Medulla oblongata (tissue), 1 donor: Measurements from ENCODE around the gene MRPL9.

Experiments
- DNase-seq: peaks from one replicate; pipeline ENCODE4 v3.0.0-alpha.2; 2015; ENCODE audit errors: extremely low spot score

MRPL9 gene

DNA sequence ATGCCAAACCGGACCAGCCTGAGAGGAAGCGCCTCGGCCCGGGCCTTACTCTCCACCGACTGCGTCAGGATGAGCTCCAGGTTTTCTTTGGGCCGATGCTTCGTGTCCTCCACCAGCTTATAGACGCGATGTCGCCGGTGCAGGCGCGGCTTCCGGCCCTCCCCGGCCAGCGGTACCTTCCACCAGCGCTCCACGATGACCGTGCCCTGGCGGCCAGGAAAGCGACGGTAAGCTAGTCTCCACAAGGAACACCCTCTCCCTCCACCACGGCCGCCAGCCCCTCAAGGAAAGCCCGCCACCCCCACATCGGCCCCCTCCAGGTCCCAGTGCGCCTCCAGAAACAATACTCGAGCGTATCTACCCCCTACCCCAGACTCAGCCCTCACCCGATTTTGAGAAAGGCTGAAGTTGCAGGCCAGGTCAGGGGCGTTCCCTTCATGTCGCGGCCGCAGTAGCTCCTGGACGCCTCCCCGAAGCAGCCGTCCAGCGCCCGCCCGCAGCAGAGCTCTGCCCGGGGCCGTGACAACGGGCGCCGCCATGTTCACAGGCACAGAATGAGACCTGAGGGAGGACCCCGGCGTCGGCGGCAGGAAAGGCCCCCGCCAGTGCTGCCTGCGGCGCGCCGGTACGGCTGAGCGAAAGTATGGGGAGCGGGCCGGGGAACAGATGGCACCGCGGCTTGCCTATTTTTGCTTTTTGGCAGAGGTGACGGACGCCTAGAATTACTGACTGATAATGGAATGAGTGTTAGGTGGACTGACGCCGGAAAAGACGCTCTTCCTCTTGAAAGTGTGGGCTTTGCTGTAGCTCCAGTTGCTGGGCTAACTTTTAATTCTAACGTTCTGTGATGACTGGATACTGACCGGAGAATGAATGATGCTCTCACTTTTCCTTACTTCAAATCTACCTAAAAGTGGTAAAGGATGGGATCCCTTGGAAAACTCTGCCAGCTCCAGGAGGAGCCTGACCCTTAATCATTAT lies at the start of gene MRPL9:
Gene MRPL9 (minus strand): TSS at position 556 of the 981 bp plus-strand sequence. CDS start 17 bp downstream, at position 539.
- DNase-seq: peak; percentile 72

DNA sequence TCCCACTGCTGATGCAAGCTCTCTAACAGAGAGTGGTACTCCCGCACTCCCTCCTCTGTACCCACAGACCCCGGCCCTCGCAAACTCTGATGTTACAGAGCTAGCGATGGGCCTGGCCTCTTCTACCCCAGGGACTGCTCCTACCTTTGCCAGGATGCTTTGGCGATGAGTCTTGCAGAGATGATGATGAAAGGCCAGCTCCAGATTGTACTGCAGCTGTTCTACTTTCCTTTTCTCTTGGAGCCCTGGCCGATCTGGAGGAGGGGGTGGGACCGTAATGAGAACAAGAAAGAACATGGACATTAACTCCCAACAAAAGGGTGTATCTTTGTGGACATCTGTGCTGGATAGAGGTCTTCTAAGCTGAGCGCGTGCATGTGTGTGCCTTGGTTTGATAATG lies 47.9 kb upstream of the MRPL9 start:
- DNase-seq: no peak

DNA sequence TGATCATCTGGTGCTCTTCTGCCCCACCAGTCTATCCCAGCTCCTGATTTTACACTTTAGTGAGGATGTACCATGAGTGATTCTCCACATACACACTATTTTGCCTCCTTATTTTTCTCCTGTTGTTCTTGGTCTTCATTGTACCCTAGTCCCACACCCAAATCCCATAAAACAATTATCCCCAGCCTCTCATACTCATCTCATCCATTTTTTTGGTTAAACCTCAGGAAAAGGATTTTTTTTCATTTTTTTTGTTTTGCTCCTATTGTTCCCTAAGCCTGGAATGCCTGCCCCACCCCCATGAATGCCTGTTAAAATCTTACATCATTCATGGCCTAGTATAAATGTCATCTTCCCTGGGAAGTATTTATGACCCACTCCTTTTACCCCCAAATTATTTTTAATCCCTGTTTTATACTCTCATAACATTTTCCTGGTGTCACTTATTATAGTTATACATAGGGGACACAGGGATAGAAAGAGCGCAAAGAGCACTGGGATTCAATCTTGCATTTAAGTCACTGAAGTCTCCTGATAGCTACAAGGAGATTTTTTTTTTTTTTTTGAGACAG lies 46.8 kb upstream of the MRPL9 start:
- no peak for DNase-seq

DNA sequence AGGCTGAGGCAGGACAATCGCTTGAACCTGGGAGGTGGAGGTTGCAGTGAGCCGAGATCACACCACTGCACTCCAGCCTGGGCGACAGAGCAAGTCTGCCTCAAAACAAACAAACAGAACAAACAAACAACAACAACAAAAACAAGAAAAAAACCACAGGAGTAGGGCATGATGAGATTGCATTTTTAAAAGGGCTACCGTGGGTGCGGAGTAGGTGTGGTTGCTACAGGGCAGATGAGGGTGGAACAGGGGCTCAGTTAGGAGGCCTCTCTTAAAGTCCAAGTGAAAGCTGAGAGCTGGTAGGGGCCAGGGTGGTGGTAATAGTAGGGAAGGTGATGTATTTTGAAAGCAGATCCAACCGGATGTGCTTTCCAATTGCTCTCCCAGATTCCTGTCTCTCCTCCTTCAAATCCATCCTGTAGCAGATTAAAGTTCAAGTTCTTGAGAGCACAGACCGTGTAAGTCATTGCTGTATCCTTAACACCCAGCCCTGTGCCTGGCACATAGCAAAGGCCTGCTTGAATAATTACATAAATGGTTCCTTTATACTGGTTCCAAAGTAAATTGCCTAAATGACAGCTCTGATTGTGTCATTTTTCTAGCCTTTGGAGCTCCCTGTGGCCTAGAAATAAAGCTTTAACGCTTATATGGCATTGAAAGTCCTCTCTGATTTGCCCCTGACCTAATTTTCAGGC lies 46.1 kb upstream of the MRPL9 start:
- DNase-seq: peak; percentile 49

DNA sequence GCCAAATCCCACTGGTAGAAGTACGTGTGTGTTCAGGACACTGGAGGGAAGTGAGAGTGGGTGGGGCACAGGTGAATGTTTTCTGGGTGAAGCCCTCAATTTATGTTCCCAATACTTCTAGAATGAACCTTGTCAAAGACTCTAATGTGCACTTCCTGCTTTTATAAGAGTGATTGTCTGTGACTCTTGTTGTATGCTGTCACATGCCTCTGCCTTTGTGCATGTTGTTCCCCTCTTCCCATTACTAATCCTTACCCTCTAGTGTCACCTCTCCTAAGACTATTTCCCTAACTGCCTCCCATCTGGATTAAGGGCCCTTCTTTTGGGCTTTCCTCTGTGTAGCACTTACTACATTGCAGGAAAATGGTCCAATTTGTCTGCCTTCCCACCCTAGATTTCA lies 44.5 kb upstream of the MRPL9 start:
- DNase-seq: no peak

DNA sequence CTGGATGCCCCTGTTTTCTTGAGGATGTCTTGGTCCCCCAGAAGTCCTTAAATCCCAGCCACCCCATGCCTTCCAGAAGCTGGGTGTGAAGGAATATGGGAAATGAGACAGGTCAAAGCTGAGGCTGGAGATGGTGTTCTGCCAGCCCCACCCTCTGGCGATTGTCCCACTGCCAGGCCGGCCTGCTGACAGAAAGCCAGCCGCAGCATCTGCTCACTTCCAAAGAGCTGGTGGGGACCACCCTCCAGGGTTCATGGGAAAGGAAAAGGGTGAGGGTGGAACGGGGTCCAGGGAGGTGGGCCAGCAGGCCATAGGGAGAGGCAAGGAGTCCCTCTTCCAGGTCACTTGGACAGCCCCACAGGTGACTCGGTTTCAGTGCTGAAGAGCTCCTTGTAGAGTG lies 43.8 kb upstream of the MRPL9 start:
- no peak for DNase-seq

DNA sequence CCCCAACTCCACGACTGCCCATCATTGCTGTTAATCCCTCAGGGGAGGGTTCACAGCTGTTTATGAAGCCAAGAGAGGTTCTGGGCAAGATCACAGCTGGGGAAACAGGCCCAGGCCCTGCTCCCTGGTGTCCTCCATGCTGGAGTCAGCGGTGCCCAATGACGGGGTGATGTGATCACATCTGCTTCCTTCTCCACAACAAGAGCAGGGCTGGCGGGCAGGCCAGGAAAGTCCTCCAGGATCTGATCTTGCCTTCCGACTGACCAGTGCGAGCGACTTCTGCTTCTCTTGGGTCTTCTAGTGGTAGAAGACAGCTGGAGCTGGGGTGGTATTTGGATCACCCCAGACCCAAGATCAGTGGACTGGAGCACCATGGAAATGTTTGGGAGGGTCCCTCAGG lies 42.9 kb upstream of the MRPL9 start:
- no peak for DNase-seq

DNA sequence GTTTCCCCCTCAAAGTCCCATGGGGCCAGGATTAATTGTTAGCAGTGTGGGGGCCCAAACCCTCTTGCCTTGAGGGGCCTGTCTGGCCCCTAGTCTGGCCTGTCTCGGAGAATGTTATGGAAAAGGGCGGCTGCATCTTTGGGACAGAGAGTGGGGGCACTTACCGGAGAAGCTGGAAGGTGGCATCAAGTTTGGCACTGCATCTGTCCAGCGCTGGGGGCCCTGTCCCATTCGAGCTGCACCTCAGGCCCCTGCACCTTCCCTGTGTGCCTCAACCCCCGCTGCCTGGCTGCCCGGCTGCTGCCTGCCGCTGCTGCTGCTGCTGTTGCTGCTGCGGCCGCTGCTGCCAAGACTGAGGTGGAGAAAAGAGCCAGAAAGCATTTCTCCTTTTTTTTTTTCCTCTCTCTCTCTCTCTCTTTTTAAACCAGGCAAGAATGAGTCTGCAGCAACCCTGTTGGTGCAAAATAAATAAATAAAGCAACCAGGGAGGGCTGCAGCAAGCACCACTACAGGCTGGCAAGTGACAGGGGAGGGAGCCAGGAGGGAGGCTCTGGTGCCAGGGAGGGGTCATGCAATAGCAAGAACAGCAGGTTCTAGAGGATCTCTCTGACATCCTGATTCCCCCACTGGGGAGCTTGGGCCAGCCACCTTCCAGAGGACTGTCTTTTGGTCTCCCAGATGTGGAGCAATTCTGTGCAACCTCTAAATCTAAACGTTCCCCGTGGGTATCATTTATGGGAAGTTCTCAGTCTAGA lies 41.9 kb upstream of the MRPL9 start, which contains the start of gene LINGO4:
Gene LINGO4 (minus strand): TSS at position 354 of the 755 bp plus-strand sequence. CDS start 2,715 bp downstream, outside the sequence.
- no peak for DNase-seq

DNA sequence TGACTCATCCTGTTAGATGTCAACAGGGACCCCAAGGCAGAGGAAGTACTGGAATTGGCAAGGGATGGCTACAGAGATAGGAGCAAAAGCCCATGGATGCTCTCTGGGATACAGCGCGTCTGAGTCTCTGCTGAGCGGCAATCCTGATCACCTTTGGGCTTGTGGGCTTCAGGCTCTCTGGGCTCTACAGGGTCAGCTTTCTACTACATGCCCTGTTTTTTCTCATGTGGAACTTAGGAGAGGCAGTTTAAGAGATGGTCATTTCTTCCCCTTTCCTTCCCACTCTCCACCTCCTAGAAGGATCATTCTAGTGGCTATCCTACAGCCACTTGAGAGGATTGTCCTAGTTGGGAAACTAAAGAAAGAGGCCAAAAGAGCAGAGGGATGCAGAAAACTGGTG lies 40.6 kb upstream of the MRPL9 start:
- no peak for DNase-seq

DNA sequence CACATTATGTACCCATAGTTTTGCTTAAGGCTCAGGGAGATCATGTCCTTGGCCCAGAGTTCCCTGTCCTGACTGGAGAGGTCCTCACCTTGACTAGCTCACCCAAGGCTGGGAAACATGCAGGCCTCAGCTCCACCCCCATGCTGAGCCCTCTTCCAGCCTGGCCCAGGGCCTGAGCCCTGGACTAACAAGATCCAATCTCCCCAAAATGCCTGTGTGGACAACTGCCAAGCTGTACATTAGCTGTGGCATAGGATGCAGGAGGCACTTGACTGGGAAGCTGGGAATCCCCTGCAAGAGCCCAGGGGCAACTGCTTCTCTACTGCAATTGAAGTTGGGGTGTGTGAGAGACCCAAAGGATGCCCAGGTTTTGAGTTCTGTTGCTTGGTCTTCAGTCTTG lies 39.9 kb upstream of the MRPL9 start:
- DNase-seq: no peak

DNA sequence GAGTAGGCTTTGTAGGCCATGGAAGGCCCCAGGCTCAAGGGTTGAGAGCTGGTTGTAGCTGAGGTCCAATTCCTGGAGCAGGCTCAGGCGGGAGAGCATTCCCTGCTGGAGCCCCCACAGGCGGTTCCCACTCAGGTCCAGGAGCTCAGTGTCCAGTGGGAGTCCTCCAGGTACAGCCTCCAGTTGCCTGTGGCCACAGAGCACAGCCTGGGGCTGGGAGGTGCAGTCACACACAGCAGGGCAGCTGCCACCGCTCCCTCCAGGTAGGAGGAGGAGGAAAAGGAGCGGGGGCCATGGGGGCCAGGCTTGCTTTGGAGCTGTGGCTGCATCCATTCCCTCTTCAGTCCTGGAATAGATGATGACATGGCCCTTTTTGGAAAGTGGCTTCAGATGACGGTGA lies 39.1 kb upstream of the MRPL9 start:
- no peak for DNase-seq

DNA sequence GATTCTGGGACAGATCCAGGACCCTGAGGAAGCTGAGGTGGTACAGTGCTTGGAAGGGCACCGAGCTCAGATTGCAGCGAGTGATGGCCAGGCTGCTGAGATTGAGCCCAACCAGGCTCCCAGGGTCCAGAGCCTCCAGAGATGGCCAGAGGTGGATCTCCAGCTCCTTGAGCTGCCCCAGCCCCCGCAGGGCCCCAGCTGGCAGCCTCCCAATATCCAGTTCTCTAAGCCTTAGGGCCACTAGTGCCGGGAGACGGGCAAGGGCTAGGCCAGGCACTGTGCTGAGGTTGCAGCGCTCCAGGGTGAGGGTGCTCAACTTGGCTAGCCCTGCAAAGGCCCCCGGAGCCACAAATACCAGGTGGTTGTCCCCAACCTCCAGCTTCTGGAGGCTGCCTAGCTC lies 38.5 kb upstream of the MRPL9 start:
- no peak for DNase-seq

DNA sequence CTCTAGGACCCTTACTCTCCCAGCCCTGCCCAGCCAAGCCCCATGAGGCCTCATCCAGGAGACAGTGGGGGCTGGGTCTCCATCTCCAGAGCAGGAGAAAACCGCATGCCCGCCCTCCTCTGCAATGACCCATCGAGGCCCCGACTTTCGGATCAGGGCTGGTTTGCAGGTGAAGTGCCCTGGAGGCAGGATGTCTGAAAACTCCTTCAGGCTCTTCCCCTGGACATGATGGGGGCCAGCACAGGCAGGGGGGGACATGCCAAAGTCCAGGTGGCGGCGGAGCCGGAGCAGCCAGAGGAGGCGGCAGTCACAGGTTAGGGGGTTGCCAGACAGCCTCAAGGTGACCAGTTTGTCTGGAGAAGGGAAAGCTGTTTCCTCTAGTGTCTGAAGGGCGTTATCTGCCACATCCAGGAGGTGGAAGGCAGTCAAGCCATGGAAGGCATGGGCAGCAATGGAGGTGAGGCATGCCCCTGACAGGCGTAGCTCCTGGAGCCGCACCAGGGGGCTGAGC lies 38.1 kb upstream of the MRPL9 start:
- no peak for DNase-seq

DNA sequence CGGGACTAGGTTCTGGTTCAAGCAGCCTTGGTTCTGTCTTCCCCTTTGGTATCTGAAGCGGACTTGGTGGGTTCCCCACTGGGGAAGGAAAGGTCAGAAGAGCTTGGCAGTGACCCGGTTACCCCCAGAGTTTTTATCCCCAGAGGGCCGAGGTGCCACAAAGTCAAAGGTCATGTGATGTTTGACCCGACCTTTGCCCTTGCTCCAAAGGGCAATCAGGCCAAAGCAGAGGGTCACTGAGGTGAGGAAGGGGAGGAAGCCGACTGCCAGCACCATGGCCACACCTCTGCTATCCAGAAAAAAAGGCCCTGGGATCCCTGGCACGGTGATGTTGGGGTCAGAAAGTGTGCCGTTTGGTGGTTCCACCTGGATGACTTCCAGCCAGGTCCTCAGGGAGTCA lies 37.5 kb upstream of the MRPL9 start:
- no peak for DNase-seq

DNA sequence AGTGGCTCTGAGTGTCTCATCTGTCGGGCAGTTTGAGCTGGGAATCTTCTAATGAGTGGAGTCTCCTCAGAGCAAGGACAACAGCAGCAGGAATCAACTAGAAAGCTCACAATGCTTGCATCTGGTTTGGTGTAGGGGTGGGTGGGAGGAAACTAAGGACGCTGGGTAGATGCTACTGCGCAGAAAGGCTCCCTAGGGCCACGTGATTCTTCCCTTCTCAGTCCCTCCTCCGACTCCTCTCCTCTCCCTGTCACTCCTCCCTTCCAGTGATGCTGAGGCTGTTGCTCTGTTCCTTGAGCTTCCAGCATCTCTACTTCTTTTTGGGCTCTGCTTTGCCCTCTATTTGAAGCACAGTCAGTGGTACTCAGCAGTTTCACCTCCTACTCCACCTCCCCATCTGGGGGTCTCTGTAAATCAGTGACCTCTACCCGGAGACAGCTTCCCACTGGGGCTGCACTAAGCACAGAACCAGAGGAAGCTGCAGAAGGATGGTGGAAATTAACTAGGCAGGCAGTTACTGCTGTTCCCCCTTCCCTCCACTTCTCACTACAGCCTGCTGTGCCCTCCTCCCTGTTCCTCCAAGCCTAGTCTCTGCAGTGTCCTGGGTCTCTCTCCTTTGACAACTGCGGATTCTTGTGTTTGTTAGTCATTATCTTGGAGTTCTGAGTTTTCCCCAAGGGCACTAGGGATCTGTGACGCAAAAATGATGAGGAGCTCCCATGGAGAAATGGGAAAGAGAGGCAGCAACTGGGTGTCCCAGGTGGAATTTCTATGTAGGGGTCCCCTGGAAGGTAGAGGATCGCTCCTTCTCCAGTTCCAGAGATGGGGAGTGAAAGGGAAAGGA lies 36.1 kb upstream of the MRPL9 start:
- DNase-seq: no peak

DNA sequence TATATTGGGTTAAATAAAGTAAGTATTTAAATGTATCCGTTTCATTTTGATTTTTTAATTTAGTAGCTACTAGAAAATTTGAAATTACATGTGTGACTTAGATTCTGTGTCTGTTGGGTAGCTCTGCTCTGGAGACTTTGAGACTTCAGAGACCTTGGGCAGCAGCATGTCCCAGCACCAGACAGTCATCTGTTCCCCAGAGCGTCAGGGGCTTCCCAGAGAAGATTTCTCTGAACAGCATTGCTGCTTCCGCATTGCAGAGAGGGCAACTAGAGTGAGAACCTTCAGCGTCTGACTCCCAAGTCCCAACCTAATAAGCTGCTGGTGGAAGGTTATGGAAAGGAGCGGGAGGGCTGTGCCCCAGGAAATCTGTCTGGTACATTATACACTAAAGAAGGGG lies 35.3 kb upstream of the MRPL9 start:
- DNase-seq: no peak

DNA sequence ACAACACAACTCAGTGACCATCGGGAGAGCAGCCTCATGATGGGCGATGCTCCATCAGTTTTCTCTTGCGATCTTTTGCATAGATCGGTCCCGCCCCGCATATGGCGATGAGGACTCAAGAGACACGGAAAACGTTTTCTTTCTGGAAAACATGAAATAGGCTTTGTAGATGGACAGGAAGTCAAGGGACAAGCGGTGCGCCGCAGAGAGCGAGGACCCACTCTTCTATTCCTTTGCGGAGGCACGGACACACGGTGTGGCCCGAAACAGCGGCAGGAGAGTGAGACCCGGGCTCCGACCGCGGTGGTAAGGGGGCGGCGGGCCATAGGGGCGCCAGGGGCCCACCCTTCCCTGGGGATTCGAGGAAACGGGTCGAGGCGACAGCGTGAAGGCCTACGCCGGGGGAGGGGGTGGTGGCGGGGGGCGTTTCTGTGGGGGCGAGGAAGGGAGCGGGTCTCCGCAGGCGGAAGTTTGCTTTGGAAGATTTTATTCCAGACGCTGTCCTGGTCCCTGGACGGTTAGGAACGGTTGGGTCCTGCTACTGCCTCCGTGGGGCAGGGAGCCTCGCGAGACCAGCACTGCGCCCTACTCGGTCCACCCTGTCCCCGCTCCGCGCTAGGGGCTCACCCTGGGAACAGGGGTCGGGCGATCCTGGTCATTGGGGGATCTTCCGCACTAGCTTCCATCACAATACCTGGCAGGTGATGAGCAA lies 27.8 kb upstream of the MRPL9 start:
- no peak for DNase-seq

DNA sequence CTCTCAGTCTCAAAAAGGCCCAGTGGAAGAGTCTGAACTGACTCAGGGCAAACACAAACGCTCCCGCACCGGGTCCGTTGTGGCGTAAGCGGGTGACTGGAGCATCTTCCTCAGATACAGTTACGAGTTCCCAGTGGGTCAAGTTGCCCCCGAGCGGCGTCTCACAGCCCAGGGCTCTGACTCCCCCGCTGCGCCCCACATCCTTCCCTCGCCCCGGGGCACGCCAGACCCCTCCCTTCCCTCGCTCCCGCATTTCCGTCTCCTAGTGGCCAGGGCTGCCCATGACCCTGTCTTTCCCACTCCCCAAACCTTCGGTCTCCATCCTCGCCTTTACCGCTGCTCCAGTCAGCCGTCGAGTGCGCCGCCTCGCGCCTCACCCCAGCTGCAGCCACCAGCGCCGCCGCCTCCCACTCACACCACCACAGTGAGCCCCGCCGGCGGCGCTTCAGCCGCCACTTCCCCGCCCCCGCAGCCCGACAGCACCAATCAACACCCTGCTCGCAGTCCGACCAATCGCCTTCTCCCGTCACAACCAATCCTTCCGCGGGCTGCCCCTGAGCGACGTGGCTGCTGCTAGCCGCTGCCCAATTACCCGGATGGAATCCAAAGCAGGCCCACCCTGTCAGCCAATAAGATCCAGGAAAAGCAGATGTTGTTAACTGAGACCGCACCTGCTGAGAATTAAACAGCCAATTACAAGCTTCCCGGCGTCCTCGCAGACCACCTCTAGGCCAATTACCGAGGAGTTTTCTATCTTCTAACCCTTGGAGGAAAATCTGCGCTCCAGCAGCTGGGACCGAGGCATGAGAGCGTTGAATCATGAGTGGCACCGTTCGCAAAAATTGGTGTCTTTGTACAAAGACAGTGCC lies 27.0 kb upstream of the MRPL9 start, which contains the start of gene TDRKH:
Gene TDRKH (minus strand): TSS at position 430 of the 869 bp plus-strand sequence. CDS start 7,478 bp downstream, outside the sequence.
- peak; percentile 99 for DNase-seq

DNA sequence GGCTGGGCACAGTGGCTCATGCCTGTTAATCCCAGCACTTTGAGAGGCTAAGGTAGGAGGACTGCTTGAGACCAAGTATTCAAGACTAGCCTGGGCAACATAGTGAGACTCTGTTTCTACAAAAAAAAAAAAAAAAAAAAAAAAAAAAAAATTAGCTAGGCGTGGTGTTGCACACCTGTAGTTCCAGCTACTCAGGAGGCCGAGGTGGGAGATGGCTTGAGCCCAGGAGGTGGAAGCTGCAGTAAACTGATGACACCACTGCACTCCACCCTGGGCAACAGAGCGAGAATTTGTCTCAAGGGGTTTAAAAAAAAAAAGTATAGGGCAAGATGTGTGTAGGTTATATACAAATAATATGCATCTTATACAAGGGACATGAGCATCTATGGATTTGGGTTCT lies 24.4 kb upstream of the MRPL9 start:
- no peak for DNase-seq
